Anterior cingulate cortex (tissue), 58 donors: Measurements from ENCODE around the gene CEL.
"Not testable (repeated sequence)": the region's sequence is repeated elsewhere in the genome, so short reads cannot be mapped to it uniquely, and the experiment has no call there.

ENCODE experiments used
- DNase-seq, 58 donors: peaks; one replicate each; lab custom pipeline; 2025; lab: John Stamatoyannopoulos, UW

The CEL gene

DNA sequence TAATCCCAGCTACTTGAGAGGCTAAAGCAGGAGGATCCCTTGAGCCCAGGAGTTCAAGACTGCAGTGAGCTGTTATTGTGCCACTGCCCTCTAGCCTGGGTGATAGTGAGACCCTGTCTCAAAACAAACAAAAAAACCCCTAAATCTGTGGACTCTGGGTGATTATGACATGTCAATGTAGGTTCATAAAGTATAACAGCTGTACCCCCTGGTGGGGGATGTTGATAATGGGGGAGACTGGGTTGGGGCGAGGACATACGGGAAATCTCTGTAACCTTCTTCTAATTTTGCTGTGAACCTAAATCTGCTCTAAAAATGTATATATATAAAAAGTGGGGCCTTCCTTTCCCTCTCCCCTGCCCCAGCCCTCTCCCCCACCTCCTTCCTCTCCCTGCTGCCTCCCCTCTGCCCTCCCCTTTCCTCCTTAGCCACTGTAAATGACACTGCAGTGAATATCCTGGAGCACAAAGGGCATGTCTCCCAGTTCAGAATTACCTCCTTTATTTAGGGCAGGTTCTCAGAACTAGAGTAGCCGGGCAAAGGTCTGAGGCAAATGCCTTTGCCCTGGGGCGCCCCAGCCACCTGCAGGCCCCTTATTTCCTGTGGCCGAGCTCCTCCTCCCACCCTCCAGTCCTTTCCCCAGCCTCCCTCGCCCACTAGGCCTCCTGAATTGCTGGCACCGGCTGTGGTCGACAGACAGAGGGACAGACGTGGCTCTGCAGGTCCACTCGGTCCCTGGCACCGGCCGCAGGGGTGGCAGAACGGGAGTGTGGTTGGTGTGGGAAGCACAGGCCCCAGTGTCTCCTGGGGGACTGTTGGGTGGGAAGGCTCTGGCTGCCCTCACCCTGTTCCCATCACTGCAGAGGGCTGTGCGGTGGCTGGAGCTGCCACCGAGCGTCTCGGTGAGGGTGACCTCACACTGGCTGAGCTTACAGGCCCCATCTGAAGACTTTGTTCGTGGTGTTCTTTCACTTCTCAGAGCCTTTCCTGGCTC is 19.3 kb downstream of the CEL start:
- not testable (repeated sequence) for DNase-seq

- DNase-seq = not testable (repeated sequence)
Observed at GRCh38 chr9:133081957-133082644, 20.3 kb downstream of the CEL start.

- DNase-seq = not testable (repeated sequence)
Observed at GRCh38 chr9:133083688-133084087, 21.9 kb downstream of the CEL start.

DNA sequence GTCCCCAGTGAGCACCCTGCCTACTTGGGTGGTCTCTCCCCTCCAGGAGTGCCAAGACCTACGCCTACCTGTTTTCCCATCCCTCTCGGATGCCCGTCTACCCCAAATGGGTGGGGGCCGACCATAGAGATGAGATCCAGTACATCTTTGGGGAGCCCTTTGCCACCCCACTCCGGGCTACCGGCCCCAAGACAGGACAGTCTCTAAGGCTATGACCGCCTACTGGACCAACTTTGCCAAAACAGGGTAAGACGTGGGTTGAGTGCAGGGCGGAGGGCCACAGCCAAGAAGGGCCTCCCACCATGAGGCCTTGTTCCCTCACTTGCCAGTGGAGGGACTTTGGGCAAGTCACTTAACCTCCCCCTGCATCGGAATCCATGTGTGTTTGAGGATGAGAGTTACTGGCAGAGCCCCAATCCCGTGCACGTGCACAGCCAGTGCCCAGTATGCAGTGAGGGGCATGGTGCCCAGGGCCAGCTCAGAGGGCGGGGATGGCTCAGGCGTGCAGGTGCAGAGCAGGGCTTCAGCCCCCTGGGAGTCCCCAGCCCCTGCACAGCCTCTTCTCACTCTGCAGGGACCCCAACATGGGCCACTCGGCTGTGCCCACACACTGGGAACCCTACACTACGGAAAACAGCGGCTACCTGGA is 24.6 kb downstream of the CEL start:
- not testable (repeated sequence) for DNase-seq

DNA sequence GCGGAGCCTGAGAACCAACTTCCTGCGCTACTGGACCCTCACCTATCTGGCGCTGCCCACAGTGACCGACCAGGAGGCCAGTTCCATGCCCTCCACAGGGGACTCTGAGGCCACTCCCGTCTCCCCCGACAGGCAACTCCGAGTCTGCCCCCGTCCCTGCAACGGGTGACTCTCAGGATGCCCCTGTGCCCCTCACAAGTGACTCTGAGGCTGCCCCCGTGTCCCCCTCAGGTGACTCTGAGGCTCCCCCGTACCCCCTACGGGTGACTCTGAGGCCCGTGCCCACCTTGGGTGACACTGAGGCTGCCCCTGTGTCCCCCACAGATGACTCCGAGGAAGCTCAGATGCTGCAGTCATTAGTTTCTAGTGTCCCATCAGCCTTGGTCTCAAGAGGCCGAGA is 25.1 kb downstream of the CEL start:
- DNase-seq = no peak

GRCh38 chr9:133087429-133088145 is 25.8 kb downstream of the CEL start:
- no peak for DNase-seq

DNA sequence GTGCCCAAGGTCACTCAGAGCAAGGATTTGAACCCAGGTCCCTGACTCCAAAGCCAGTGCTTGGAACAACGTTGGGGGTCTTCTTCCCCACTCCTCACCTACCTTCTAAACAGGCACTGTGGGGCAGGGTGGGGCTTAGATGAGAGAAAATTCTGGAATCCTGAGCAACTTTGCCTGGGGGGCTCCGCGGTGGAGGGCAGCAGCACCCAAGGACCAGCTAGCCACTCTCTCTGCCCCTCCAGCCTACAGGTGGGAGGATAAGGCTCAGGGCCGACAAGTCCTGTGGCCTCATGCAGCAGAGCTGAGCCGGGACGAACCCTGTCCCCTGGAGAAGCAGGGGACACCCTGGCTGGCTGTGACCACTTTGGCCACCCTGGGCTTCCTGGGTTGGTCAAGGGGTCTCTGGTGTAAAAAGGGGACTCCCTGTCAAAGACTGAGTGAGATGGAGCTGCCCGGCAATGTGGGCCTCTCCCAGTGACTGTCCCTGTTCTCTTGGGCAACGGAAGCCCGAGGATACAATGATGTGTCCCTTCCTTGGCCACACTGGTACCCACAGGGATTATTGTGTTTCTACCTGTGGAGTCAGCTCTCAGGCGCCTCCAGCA is 26.5 kb downstream of the CEL start:
- DNase-seq = no peak

DNA sequence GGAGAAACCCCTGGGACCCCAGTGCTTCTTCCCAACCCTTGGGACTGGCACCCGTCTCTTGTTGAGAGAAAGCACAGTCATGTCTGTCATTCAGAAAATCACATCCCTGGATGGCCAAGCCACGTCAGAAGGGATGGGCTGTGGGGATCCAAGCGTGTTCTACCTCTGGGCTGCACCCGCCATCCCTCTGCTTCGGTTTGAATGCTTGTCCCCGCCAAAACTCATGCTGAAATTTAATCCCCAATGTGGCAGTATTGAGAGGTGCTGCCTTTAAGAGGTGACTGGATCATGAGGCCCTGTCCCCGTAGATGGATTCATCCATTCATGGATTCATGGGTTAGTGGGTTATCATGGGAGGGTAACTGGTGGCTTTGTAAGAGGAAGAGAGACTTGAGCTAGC is 27.0 kb downstream of the CEL start:
- no peak for DNase-seq

DNA sequence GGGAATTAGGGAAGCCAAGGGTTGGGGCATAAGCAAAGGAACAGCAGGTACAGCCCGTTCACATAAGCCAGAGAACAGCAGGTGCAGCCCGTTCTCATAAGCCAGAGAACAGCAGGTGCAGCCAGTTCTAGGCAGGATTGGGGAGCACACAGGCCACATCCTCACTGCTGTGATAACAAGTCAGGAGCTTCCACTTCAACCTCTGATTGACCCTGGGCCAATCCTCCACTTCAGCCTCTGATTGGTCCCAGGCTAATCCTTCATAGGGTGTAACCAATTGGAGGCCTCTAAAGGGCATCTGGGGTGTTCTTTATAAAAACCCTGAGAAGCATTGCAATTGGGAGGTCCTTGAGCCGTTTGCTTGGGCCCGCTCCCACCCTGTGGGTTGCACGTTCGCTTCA is 27.5 kb downstream of the CEL start:
- DNase-seq = no peak

DNA sequence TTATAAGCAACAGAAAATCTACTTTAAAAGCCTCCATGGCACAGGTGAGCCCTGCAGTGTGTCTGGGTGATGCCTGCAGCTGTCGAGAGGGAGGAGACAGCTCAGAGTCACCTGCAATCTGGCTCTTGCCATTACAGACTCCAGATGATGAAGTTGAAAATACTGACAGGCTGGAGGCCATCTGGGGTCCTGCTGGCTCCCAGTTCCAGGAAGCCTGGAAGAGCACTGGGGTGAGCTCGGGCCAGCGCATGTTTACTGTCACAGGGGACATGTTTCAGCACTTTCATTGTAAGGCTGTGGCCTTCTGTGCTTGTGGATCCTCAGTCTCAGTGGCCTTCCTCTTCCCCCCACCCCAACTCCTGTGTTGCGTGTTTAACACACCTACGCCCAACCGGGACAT is 28.4 kb downstream of the CEL start:
- no peak for DNase-seq

DNA sequence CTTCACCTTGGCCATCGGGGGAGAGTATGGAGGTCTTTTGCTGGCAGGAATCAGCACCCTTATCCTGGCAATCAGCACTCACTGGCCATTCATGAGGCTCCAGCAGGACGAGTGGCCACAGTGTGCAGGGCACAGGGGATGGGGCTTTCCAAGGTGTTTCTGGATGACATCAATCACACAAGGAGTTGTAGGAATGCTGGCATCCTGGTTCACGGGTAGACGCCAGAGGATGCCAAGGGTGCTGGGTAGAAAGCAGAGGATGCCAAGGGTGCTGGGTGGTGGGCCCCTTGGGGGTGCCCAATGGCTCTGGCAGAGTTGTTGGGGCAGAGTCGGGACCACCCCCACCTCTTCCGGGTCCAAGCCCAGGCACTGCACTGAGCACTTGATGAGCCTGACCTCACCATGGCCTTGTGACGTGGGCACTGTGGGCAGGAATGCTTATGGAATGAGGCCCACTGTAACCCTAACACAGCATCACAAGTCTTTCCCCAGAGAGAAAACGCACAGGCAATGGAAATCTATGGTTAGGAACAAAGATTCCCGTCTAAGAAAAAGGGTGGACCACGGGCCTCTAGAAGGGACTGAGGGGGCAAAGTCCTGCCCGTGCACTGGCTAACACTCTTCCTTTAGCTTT is 29.1 kb downstream of the CEL start:
- DNase-seq = no peak

- DNase-seq = not testable (repeated sequence)
Observed at GRCh38 chr9:133094351-133094750, 32.6 kb downstream of the CEL start.

DNA sequence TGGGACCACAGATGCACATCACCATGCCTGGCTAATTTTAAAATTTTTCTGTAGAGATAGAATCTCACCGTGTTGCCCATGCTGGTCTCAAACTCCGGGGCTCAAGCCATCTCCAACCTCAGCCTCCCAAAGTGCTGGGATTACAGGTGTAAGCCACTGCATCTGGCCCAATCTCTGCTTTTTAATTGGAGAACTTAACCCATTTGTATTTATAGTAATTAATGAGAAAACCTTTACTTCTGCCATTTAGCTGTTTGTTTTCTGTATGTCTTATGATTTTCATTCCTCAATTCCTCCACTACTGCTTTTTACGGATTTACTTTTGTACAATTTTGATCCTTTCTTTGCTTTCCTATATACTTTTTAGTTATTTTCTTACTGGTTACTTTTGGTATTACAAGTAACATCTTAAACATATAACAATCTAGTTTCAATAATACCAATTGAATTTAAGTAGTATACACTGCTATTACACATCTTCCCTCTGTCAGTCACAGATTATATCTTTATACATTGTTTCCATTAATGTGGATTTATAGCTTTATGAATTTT is 33.1 kb downstream of the CEL start:
- DNase-seq = no peak

- no peak for DNase-seq
Observed at GRCh38 chr9:133098104-133098754, 36.4 kb downstream of the CEL start.

- DNase-seq = no peak
Observed at GRCh38 chr9:133098871-133099270, 37.1 kb downstream of the CEL start.

GRCh38 chr9:133099726-133100505 is 38.1 kb downstream of the CEL start:
- no peak for DNase-seq

DNA sequence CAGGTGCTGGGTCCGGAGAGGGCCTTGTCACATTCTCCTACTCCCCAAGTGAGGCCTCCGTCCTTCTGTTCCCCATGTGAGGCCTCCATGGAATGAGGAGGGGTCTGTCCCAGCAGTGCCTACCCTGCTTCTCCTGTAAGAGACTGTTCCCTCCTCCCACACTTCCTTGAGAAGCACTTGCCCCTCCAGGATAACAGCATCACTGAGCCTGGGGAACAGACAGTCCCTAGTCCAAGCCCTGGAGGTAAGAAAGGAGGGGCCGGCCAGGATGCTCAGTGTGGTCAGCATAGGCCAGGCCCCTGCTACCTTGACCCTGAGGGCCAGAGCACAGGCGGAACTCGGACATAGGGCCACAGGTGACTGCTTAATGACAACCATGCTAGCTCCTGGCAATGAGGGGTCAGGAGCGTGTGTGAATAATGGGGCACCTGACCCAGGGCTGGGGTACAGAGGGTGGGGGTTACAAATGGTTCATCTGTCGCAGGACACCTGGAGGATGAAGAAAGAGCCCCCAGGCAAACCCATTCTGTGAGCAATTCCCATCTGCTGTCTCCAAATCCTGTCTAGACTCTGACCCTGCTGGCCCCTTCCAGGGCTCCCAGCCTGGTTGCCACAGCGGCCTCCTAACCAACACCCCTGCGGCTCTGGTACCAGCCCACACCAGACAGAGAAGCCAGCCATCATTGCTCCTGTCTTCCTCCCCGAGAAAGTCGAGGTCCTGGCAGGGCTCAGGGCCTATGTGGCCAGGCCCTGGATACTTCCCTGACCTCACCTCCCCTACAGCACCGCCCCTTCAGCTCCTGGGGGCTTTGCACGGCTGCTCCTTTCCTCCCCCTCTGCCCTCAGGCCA is 39.0 kb downstream of the CEL start:
- DNase-seq = no peak
